ENCODE measurements around the gene RPS21.

RPS21 gene

GRCh38 chr20:62415354-62416111 is 28.6 kb downstream of the RPS21 start:
- Histone ChIP-seq H3K4me3 (ENCODE audit: low read depth in 1 of 2, low read length in 2 of 2) (no peak overlapping the region), H3K9ac (ENCODE audit: low read depth, low read length) (no peak overlapping the region), H3K27ac (ENCODE audit: low read length) (no peak overlapping the region), H4K20me1 (ENCODE audit: insufficient read depth, low read length) (peaks cover 8% of the 10 kb centered on the region; the same call in 1 of the 2 replicates), H2AFZ (ENCODE audit: low read depth, low read length) (no peak overlapping the region), H3K4me2 (ENCODE audit: insufficient read depth, low read length) (no peak overlapping the region), H3K79me2 (ENCODE audit: insufficient read depth, low read length) (no peaks in the 10 kb centered on the region), H3K27me3 (ENCODE audit: insufficient read depth, low read length, poor library complexity) (no peaks in the 10 kb centered on the region), H3K4me1 (ENCODE audit: insufficient read depth, low read length) (no peaks in the 10 kb centered on the region), H3K36me3 (ENCODE audit: insufficient read depth, low read length) (no peaks in the 10 kb centered on the region), H3K9me3 (ENCODE audit: insufficient read depth, low read length, severe bottlenecking) (no peaks in the 10 kb centered on the region)
- DNase-seq (no peak), ATAC-seq (ENCODE audit: insufficient read depth, low read depth) (0 out of 3 replicates have a peak, but pooled peaks have one; percentile 15)
- no peak for TF ChIP-seq CTCF (IDR thresholded peaks at IDR 0.05; ENCODE audit: borderline replicate concordance, extremely low read depth, low read length, poor library complexity, severe bottlenecking)
- TF ChIP-seq EZH2 (IDR thresholded peaks at IDR 0.05; ENCODE audit: borderline replicate concordance, low read depth, low read length, severe bottlenecking) = no peak

DNA sequence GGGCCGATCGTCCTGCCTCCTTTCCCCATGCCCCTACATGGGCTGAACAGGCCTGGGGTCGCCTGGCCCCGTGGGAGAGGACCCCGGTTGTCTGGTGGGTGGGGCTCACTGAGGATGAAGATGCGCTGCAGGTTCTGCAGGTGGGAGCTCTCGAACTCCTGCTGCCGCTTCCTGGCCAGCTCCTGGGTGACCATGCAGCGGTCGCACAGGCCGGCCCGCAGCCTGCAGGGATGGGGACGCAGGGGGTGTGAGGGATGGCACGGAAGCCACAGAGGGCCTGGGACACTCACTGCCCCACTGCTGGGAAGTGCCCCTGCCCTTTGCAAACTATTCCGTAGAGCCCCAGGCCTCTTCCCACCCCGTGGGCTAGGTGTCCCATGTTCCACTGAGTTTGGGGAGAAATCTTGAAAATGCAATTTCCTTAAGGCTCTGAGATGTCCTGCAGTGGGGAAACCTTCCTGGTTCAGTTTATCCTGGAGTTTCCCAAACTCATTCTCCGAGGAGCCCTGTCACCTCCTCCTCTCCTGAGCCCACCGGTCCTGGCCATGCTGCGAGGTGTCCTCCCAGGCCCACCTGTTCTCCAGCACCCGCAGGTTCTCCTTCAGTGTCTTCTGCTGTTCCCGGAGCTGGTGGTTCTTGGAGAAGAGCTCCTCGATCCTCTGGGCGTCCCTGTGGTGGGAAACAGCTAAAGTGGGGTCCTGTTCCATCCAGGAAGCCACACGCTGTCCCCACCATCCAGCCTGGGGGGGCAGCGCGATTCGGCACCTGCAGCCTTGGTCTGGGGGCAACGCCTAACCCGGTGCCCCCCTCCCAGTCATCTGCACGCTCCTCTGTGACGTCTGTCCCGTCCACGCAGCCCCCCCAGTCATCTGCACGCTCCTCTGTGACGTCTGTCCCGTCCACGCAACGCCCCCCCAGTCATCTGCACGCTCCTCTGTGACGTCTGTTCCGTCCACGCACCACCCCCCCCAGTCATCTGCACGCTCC is 30.0 kb downstream of the RPS21 start:
- no peaks in the 10 kb centered on the region for H3K27me3 ChIP-seq (ENCODE audit: insufficient read depth, low read length, poor library complexity)
- no peaks in the 10 kb centered on the region for H3K4me1 ChIP-seq (ENCODE audit: insufficient read depth, low read length)
- no peak overlapping the region for H3K9ac ChIP-seq (ENCODE audit: low read depth, low read length)
- no peak overlapping the region for H3K4me3 ChIP-seq (ENCODE audit: low read depth in 1 of 2, low read length in 2 of 2)
- no peak overlapping the region for H2AFZ ChIP-seq (ENCODE audit: low read depth, low read length)
- DNase-seq (no peak), ATAC-seq (ENCODE audit: insufficient read depth, low read depth) (no peak)
- no peak for TF ChIP-seq CTCF (IDR thresholded peaks at IDR 0.05; ENCODE audit: borderline replicate concordance, extremely low read depth, low read length, poor library complexity, severe bottlenecking)
- TF ChIP-seq EZH2 (IDR thresholded peaks at IDR 0.05; ENCODE audit: borderline replicate concordance, low read depth, low read length, severe bottlenecking) = no peak
- H3K27ac ChIP-seq (ENCODE audit: low read length) = no peak overlapping the region
- H3K4me2 ChIP-seq (ENCODE audit: insufficient read depth, low read length) = no peak overlapping the region
- H3K9me3 ChIP-seq (ENCODE audit: insufficient read depth, low read length, severe bottlenecking) = no peaks in the 10 kb centered on the region
- H3K79me2 ChIP-seq (ENCODE audit: insufficient read depth, low read length) = no peaks in the 10 kb centered on the region
- H4K20me1 ChIP-seq (ENCODE audit: insufficient read depth, low read length) = peaks cover 6% of the 10 kb centered on the region
- H3K36me3 ChIP-seq (ENCODE audit: insufficient read depth, low read length) = no peaks in the 10 kb centered on the region

GRCh38 chr20:62417981-62418708 is 31.2 kb downstream of the RPS21 start:
- Histone ChIP-seq H3K27ac (ENCODE audit: low read length) (no peak overlapping the region), H3K4me2 (ENCODE audit: insufficient read depth, low read length) (no peak overlapping the region), H3K9ac (ENCODE audit: low read depth, low read length) (no peak overlapping the region), H3K79me2 (ENCODE audit: insufficient read depth, low read length) (no peaks in the 10 kb centered on the region), H3K27me3 (ENCODE audit: insufficient read depth, low read length, poor library complexity) (no peaks in the 10 kb centered on the region), H3K9me3 (ENCODE audit: insufficient read depth, low read length, severe bottlenecking) (no peaks in the 10 kb centered on the region), H4K20me1 (ENCODE audit: insufficient read depth, low read length) (peaks cover 8% of the 10 kb centered on the region), H3K4me1 (ENCODE audit: insufficient read depth, low read length) (no peaks in the 10 kb centered on the region), H2AFZ (ENCODE audit: low read depth, low read length) (no peak overlapping the region), H3K36me3 (ENCODE audit: insufficient read depth, low read length) (no peaks in the 10 kb centered on the region), H3K4me3 (ENCODE audit: low read depth in 1 of 2, low read length in 2 of 2) (no peak overlapping the region)
- DNase-seq (no peak), ATAC-seq (ENCODE audit: insufficient read depth, low read depth) (no peak)
- TF ChIP-seq CTCF (IDR thresholded peaks at IDR 0.05; ENCODE audit: borderline replicate concordance, extremely low read depth, low read length, poor library complexity, severe bottlenecking) (no peak), EZH2 (IDR thresholded peaks at IDR 0.05; ENCODE audit: borderline replicate concordance, low read depth, low read length, severe bottlenecking) (no peak)
